ENCODE data around the gene ZNF862.
"Not testable (repeated sequence)": the region's sequence is repeated elsewhere in the genome, so short reads cannot be mapped to it uniquely, and the experiment has no call there.

Gene ZNF862

GRCh38 chr7:149880638-149881311 is 42.6 kb downstream of the ZNF862 start:
- no peak for DNase-seq (ENCODE audit: low read depth)

GRCh38 chr7:149881328-149882247 is 43.4 kb downstream of the ZNF862 start:
- DNase-seq (ENCODE audit: low read depth), result no peak

GRCh38 chr7:149882248-149883047 is 44.3 kb downstream of the ZNF862 start:
- DNase-seq (ENCODE audit: low read depth), result no peak

GRCh38 chr7:149883048-149883438 is 44.9 kb downstream of the ZNF862 start:
- DNase-seq (ENCODE audit: low read depth), result no peak

- DNase-seq (ENCODE audit: low read depth), result no peak
Observed at GRCh38 chr7:149883452-149883861, 45.3 kb downstream of the ZNF862 start.

GRCh38 chr7:149884016-149884415 is 45.8 kb downstream of the ZNF862 start:
- DNase-seq (ENCODE audit: low read depth), result no peak

GRCh38 chr7:149884541-149884940 is 46.4 kb downstream of the ZNF862 start:
- DNase-seq (ENCODE audit: low read depth), result no peak

GRCh38 chr7:149885191-149886017 is 47.2 kb downstream of the ZNF862 start:
- no peak for DNase-seq (ENCODE audit: low read depth)

GRCh38 chr7:149886018-149886415 is 47.8 kb downstream of the ZNF862 start:
- DNase-seq (ENCODE audit: low read depth), result no peak

- DNase-seq (ENCODE audit: low read depth), result no peak
Observed at GRCh38 chr7:149887311-149887710, 49.1 kb downstream of the ZNF862 start.

- not testable (repeated sequence) for DNase-seq (ENCODE audit: low read depth)
Observed at GRCh38 chr7:149890715-149891114, 52.5 kb downstream of the ZNF862 start.

GRCh38 chr7:149894957-149895356 is 56.8 kb downstream of the ZNF862 start:
- DNase-seq (ENCODE audit: low read depth), result not testable (repeated sequence)

GRCh38 chr7:149907776-149908376 is 69.7 kb downstream of the ZNF862 start:
- DNase-seq (ENCODE audit: low read depth), result not testable (repeated sequence)

GRCh38 chr7:149910219-149910618 is 72.0 kb downstream of the ZNF862 start:
- DNase-seq (ENCODE audit: low read depth), result not testable (repeated sequence)

GRCh38 chr7:149912126-149912525 is 74.0 kb downstream of the ZNF862 start:
- DNase-seq (ENCODE audit: low read depth), result not testable (repeated sequence)
